ENCODE measurements around the gene SLC49A4. TPM values are rescaled to one million over a fixed set of nuclear protein-coding genes. Genes with fewer than 3 reads are reported as not detected.

The SLC49A4 gene
- total RNA-seq, 4 donors from 2014 or later, result 2.4 to 29.9 (median 20.1) TPM

DNA sequence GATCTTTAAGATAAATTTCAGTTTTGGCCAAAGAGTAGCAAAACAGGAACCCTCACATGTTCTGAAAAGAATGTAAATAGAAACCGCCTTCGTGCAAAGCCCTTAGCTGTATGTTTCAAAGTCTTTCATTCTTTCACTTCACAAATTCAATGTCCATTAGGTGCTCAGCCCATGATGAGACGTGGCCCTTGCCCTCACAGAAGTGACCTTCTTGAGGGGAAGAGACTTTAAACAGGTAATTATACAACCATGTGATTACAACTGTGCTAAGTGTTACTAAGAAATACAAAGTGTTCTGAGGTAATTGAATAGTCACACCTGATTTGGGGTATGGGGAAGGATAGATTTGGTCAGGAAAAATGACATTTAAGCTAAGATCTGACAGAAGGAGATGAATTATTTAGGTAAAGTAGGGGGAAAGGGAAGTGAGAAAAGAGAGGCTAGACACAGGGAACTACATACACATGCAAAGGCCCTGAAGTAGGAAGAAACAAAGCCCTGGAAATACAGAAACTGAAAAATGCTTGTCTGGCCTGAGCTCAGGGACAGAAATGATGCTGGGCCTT lies 20.8 kb upstream of the SLC49A4 start:
- Histone ChIP-seq H3K27me3 (no peaks in the 10 kb centered on the region), H3K9me3 (no peaks in the 10 kb centered on the region), H3K36me3 (peaks cover 0 to under 1% (median 0%) of the 10 kb centered on the region in 4 donors), H3K27ac (peak overlapping the region in 1 of 4 donors; percentile 42), H3K4me3 (no peak overlapping the region), H3K4me1 (no peaks in the 10 kb centered on the region)
- 74 to 77% methylated on average over 3 of the region's 3 CpGs for whole genome bisulfite sequencing, 2 donors (ENCODE audit: low coverage in 1 of 2)
- TF ChIP-seq, protein P1, sequence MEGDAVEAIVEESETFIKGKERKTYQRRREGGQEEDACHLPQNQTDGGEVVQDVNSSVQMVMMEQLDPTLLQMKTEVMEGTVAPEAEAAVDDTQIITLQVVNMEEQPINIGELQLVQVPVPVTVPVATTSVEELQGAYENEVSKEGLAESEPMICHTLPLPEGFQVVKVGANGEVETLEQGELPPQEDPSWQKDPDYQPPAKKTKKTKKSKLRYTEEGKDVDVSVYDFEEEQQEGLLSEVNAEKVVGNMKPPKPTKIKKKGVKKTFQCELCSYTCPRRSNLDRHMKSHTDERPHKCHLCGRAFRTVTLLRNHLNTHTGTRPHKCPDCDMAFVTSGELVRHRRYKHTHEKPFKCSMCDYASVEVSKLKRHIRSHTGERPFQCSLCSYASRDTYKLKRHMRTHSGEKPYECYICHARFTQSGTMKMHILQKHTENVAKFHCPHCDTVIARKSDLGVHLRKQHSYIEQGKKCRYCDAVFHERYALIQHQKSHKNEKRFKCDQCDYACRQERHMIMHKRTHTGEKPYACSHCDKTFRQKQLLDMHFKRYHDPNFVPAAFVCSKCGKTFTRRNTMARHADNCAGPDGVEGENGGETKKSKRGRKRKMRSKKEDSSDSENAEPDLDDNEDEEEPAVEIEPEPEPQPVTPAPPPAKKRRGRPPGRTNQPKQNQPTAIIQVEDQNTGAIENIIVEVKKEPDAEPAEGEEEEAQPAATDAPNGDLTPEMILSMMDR (IDR thresholded peaks at IDR 0.05), result no peak
- TF ChIP-seq POLR2AphosphoS5 (IDR thresholded peaks at IDR 0.05), result no peak
- TF ChIP-seq EP300 (IDR thresholded peaks at IDR 0.05; ENCODE audit: low read depth), result no peak
- TF ChIP-seq POLR2A (IDR thresholded peaks at IDR 0.05), result no peak
- intact Hi-C loops (cut with DNase I; ENCODE audit: low total_unique reads), result no loop called here
- in situ Hi-C loops (cut with MboI; ENCODE audit: low pct_ligation_motif_present in 1 of 4, low pct_unique_long_range_greater_than_20kb in 1 of 4, low sequenced_read_pairs in 3 of 4), result no loop called here
- DNase-seq, result no peak

GRCh38 chr3:122774564-122774963 lies 20.3 kb upstream of the SLC49A4 start:
- Histone ChIP-seq H3K27ac (no peak overlapping the region), H3K36me3 (no peaks in the 10 kb centered on the region), H3K4me1 (no peaks in the 10 kb centered on the region), H3K9me3 (no peaks in the 10 kb centered on the region), H3K27me3 (no peaks in the 10 kb centered on the region), H3K4me3 (no peak overlapping the region)
- in situ Hi-C loops (cut with MboI; ENCODE audit: low pct_ligation_motif_present in 1 of 4, low pct_unique_long_range_greater_than_20kb in 1 of 4, low sequenced_read_pairs in 3 of 4) (no loop called here), intact Hi-C loops (cut with DNase I; ENCODE audit: low total_unique reads) (no loop called here)
- TF ChIP-seq POLR2AphosphoS5 (IDR thresholded peaks at IDR 0.05) (no peak), EP300 (IDR thresholded peaks at IDR 0.05; ENCODE audit: low read depth) (no peak)
- 84 to 90% methylated on average over 2 to 3 of the region's 3 CpGs for WGBS, 2 donors (ENCODE audit: low coverage in 1 of 2)
- no peak for DNase-seq

DNA sequence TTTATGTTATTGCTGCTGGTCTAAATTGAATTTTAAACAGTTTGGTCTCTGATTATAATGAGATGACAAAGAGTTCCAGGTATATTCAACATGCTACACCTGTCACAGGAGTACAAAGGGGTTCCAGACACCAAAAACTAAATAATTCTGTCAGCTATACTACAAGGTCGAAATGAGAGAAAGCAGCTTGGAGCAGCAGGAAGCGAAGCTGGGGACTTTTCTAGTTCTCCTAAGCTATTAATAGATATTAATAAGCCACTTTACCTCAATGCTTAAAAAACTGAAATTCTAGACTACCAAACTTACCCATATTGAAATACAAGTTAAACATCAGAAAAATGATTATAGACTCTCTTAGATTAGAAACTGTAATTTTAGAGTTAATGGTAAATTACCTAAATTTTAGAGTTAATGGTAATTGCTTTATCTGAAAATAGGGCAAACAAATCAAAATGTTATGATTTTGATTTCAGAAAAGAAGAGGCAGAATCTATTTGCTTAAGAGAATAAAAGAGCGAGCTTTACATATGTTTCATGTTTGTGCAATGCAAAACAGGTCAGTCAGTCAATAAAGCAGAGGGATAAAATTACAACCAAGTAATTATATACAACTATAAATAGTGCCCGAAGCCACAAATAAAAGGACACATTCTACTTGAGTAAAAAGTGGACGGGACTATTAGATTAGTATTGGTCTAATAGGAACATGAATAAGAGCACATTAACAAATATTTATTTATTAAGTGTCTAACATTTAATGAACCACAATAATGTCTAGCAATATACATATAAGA lies 18.0 kb upstream of the SLC49A4 start:
- intact Hi-C loops (cut with DNase I; ENCODE audit: low total_unique reads) (no loop called here), in situ Hi-C loops (cut with MboI; ENCODE audit: low pct_ligation_motif_present in 1 of 4, low pct_unique_long_range_greater_than_20kb in 1 of 4, low sequenced_read_pairs in 3 of 4) (no loop called here)
- 76 to 86% methylated on average over 5 of the region's 5 CpGs for WGBS, 2 donors (ENCODE audit: low coverage in 1 of 2)
- Histone ChIP-seq H3K9me3 (no peaks in the 10 kb centered on the region), H3K4me1 (no peaks in the 10 kb centered on the region), H3K36me3 (no peaks in the 10 kb centered on the region), H3K27ac (no peak overlapping the region), H3K4me3 (no peak overlapping the region), H3K27me3 (no peaks in the 10 kb centered on the region)
- TF ChIP-seq, protein P1 (IDR thresholded peaks at IDR 0.05), result no peak
- TF ChIP-seq POLR2A (IDR thresholded peaks at IDR 0.05), result no peak
- TF ChIP-seq POLR2AphosphoS5 (IDR thresholded peaks at IDR 0.05), result no peak
- no peak for TF ChIP-seq EP300 (IDR thresholded peaks at IDR 0.05; ENCODE audit: low read depth)
- DNase-seq, result no peak

GRCh38 chr3:122777563-122777962 lies 17.3 kb upstream of the SLC49A4 start:
- 93% methylated on average over 3 of the region's 3 CpGs for WGBS, 2 donors (ENCODE audit: low coverage in 1 of 2)
- in situ Hi-C loops (cut with MboI; ENCODE audit: low pct_ligation_motif_present in 1 of 4, low pct_unique_long_range_greater_than_20kb in 1 of 4, low sequenced_read_pairs in 3 of 4), result no loop called here
- TF ChIP-seq, protein P1 (IDR thresholded peaks at IDR 0.05), result no peak
- TF ChIP-seq POLR2A (IDR thresholded peaks at IDR 0.05) (no peak), EP300 (IDR thresholded peaks at IDR 0.05; ENCODE audit: low read depth) (no peak), POLR2AphosphoS5 (IDR thresholded peaks at IDR 0.05) (no peak)
- Histone ChIP-seq H3K36me3 (no peaks in the 10 kb centered on the region), H3K27me3 (no peaks in the 10 kb centered on the region), H3K9me3 (no peaks in the 10 kb centered on the region), H3K4me1 (no peaks in the 10 kb centered on the region), H3K4me3 (no peak overlapping the region), H3K27ac (no peak overlapping the region)
- no peak for DNase-seq
- intact Hi-C loops (cut with DNase I; ENCODE audit: low total_unique reads), result no loop called here
